Testis (tissue), 2 donors: ENCODE measurements around the gene EIF5AL1.

Experiments
- POLR2A ChIP-seq: fragments of 450-650 bp; IDR thresholded peaks from one replicate; pipeline ENCODE4 v1.6.1; 2017; ENCODE audit warnings: antibody characterized with exemption, mild to moderate bottlenecking, moderate library complexity
- TF ChIP-seq, protein P1 (sequence below), 3 experiments: fragments of 450-650 bp in 2 of 3; fragments of 200-600 bp in 1 of 3; sonication (generic) in 1 of 3; IDR thresholded peaks; one replicate each; pipeline ENCODE4 v1.5.1; 2016 to 2019; ENCODE audit warnings: antibody characterized with exemption in 3 of 3, mild to moderate bottlenecking in 2 of 3, moderate library complexity in 1 of 3

DNA sequence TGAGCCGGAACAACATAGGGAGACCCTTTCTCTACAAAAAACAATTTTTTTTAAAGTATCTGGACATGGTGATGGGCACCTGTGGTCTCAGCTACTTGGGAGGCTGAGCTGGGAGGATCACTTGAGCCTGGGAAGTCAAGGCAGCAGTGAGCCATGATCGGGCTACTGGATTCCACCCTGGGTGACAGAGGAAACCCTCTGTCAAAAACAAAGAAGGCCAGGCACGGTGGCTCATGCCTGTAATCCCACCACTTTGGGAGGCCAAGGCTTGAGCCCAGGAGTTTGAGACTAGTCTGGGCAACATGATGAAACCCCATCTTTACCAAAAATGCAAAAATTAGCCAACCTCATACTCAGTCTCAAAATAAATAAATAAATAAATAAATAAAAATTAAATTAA lies 47.0 kb upstream of the EIF5AL1 start:
- no peak for TF ChIP-seq POLR2A
- TF ChIP-seq, protein P1, sequence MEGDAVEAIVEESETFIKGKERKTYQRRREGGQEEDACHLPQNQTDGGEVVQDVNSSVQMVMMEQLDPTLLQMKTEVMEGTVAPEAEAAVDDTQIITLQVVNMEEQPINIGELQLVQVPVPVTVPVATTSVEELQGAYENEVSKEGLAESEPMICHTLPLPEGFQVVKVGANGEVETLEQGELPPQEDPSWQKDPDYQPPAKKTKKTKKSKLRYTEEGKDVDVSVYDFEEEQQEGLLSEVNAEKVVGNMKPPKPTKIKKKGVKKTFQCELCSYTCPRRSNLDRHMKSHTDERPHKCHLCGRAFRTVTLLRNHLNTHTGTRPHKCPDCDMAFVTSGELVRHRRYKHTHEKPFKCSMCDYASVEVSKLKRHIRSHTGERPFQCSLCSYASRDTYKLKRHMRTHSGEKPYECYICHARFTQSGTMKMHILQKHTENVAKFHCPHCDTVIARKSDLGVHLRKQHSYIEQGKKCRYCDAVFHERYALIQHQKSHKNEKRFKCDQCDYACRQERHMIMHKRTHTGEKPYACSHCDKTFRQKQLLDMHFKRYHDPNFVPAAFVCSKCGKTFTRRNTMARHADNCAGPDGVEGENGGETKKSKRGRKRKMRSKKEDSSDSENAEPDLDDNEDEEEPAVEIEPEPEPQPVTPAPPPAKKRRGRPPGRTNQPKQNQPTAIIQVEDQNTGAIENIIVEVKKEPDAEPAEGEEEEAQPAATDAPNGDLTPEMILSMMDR (IDR thresholded peaks at IDR 0.05): no peak
